ENCODE results near the gene CTNNA2.

Gene CTNNA2

GRCh38 chr2:80053522-80054345 is 540.9 kb downstream of the CTNNA2 start:
- Mint-ChIP-seq H3K4me3 (no peak overlapping the region), H3K9me3 (peaks cover 2 to 6% of the 10 kb centered on the region in 2 donors), H3K36me3 (ENCODE audit: insufficient read depth) (no peaks in the 10 kb centered on the region), H3K27ac (no peak overlapping the region), H3K27me3 (no peaks in the 10 kb centered on the region), H3K4me1 (ENCODE audit: low read depth in 2 of 2) (no peaks in the 10 kb centered on the region)
- ATAC-seq (replicated peaks) (no peak), DNase-seq (no peak)

GRCh38 chr2:80054346-80054675 is 541.5 kb downstream of the CTNNA2 start:
- Mint-ChIP-seq H3K27ac (no peak overlapping the region), H3K27me3 (no peaks in the 10 kb centered on the region), H3K4me3 (no peak overlapping the region), H3K4me1 (ENCODE audit: low read depth in 2 of 2) (no peaks in the 10 kb centered on the region), H3K9me3 (peaks cover under 1 to 5% of the 10 kb centered on the region in 2 donors), H3K36me3 (ENCODE audit: insufficient read depth) (no peaks in the 10 kb centered on the region)
- DNase-seq (no peak), ATAC-seq (replicated peaks) (no peak)

GRCh38 chr2:80057956-80058355 is 545.1 kb downstream of the CTNNA2 start:
- Mint-ChIP-seq H3K27me3 (no peaks in the 10 kb centered on the region), H3K4me1 (ENCODE audit: low read depth in 2 of 2) (no peaks in the 10 kb centered on the region), H3K27ac (no peak overlapping the region), H3K9me3 (peaks cover 5 to 15% of the 10 kb centered on the region in 2 donors), H3K4me3 (no peak overlapping the region), H3K36me3 (ENCODE audit: insufficient read depth) (no peaks in the 10 kb centered on the region)
- no peak for ATAC-seq (replicated peaks)
- no peak for DNase-seq

GRCh38 chr2:80058562-80058961 is 545.7 kb downstream of the CTNNA2 start:
- DNase-seq (no peak), ATAC-seq (replicated peaks) (no peak)
- Mint-ChIP-seq H3K9me3 (peaks cover 7 to 15% of the 10 kb centered on the region in 2 donors), H3K4me1 (ENCODE audit: low read depth in 2 of 2) (no peaks in the 10 kb centered on the region), H3K27me3 (no peaks in the 10 kb centered on the region), H3K27ac (no peak overlapping the region), H3K4me3 (no peak overlapping the region), H3K36me3 (ENCODE audit: insufficient read depth) (no peaks in the 10 kb centered on the region)

GRCh38 chr2:80059447-80059846 is 546.6 kb downstream of the CTNNA2 start:
- Mint-ChIP-seq H3K9me3 (peaks cover 7 to 15% of the 10 kb centered on the region in 2 donors), H3K27me3 (no peaks in the 10 kb centered on the region), H3K36me3 (ENCODE audit: insufficient read depth) (no peaks in the 10 kb centered on the region), H3K4me3 (no peak overlapping the region), H3K4me1 (ENCODE audit: low read depth in 2 of 2) (no peaks in the 10 kb centered on the region), H3K27ac (no peak overlapping the region)
- ATAC-seq (replicated peaks) (no peak), DNase-seq (no peak)

GRCh38 chr2:80061881-80062280 is 549.0 kb downstream of the CTNNA2 start:
- Mint-ChIP-seq H3K27me3 (no peaks in the 10 kb centered on the region), H3K4me1 (ENCODE audit: low read depth in 2 of 2) (no peaks in the 10 kb centered on the region), H3K27ac (no peak overlapping the region), H3K9me3 (peaks cover 7 to 19% of the 10 kb centered on the region in 2 donors), H3K4me3 (no peak overlapping the region), H3K36me3 (ENCODE audit: insufficient read depth) (no peaks in the 10 kb centered on the region)
- DNase-seq: no peak
- no peak for ATAC-seq (replicated peaks)

GRCh38 chr2:80062298-80062697 is 549.4 kb downstream of the CTNNA2 start:
- H3K27ac Mint-ChIP-seq: no peak overlapping the region
- H3K4me3 Mint-ChIP-seq: no peak overlapping the region
- ATAC-seq (replicated peaks) (no peak), DNase-seq (no peak)
- H3K36me3 Mint-ChIP-seq (ENCODE audit: insufficient read depth): no peaks in the 10 kb centered on the region
- no peaks in the 10 kb centered on the region for H3K27me3 Mint-ChIP-seq
- peaks cover 6 to 22% of the 10 kb centered on the region in 2 donors for H3K9me3 Mint-ChIP-seq
- H3K4me1 Mint-ChIP-seq (ENCODE audit: low read depth in 2 of 2): no peaks in the 10 kb centered on the region

GRCh38 chr2:80068038-80068731 is 555.3 kb downstream of the CTNNA2 start:
- DNase-seq: no peak

GRCh38 chr2:80070587-80070986 is 557.7 kb downstream of the CTNNA2 start:
- Mint-ChIP-seq H3K9me3 (peaks cover 7 to 15% of the 10 kb centered on the region in 2 donors), H3K36me3 (ENCODE audit: insufficient read depth) (no peaks in the 10 kb centered on the region), H3K4me3 (no peak overlapping the region), H3K4me1 (ENCODE audit: low read depth in 2 of 2) (no peaks in the 10 kb centered on the region), H3K27ac (no peak overlapping the region), H3K27me3 (no peaks in the 10 kb centered on the region)
- ATAC-seq (replicated peaks): no peak
- no peak for DNase-seq

More at GRCh38 chr2:80068038-80068731, 555.3 kb downstream of the CTNNA2 start:
- no peak for ATAC-seq (replicated peaks)
- Mint-ChIP-seq H3K27ac (no peak overlapping the region), H3K4me3 (no peak overlapping the region), H3K4me1 (ENCODE audit: low read depth in 2 of 2) (no peaks in the 10 kb centered on the region), H3K36me3 (ENCODE audit: insufficient read depth) (no peaks in the 10 kb centered on the region), H3K27me3 (no peaks in the 10 kb centered on the region), H3K9me3 (peaks cover 7 to 15% of the 10 kb centered on the region in 2 donors)

- no peak overlapping the region for H3K27ac Mint-ChIP-seq
- ATAC-seq (replicated peaks) (no peak), DNase-seq (no peak)
- no peaks in the 10 kb centered on the region for H3K4me1 Mint-ChIP-seq (ENCODE audit: low read depth in 2 of 2)
- no peaks in the 10 kb centered on the region for H3K27me3 Mint-ChIP-seq
- no peaks in the 10 kb centered on the region for H3K36me3 Mint-ChIP-seq (ENCODE audit: insufficient read depth)
- H3K9me3 Mint-ChIP-seq: peaks cover 2 to 15% of the 10 kb centered on the region in 2 donors
- no peak overlapping the region for H3K4me3 Mint-ChIP-seq
These were observed 559.1 kb downstream of the CTNNA2 start for GRCh38 chr2:80071941-80072340.

- Mint-ChIP-seq H3K4me1 (ENCODE audit: low read depth in 2 of 2) (no peaks in the 10 kb centered on the region), H3K4me3 (no peak overlapping the region), H3K36me3 (ENCODE audit: insufficient read depth) (no peaks in the 10 kb centered on the region), H3K27me3 (no peaks in the 10 kb centered on the region), H3K27ac (no peak overlapping the region), H3K9me3 (peaks cover 0 to 15% of the 10 kb centered on the region in 2 donors)
- ATAC-seq (replicated peaks) (no peak), DNase-seq (no peak)
These were observed 560.3 kb downstream of the CTNNA2 start for GRCh38 chr2:80073134-80073561.

- ATAC-seq (replicated peaks): no peak
- H3K4me1 Mint-ChIP-seq (ENCODE audit: low read depth in 2 of 2): no peaks in the 10 kb centered on the region
- DNase-seq: no peak
- H3K9me3 Mint-ChIP-seq: peaks cover 0 to 19% of the 10 kb centered on the region in 2 donors
- H3K4me3 Mint-ChIP-seq: no peak overlapping the region
- H3K36me3 Mint-ChIP-seq (ENCODE audit: insufficient read depth): no peaks in the 10 kb centered on the region
- H3K27me3 Mint-ChIP-seq: no peaks in the 10 kb centered on the region
- no peak overlapping the region for H3K27ac Mint-ChIP-seq
These were observed 561.6 kb downstream of the CTNNA2 start for GRCh38 chr2:80074321-80075070.

- Mint-ChIP-seq H3K27me3 (no peaks in the 10 kb centered on the region), H3K4me1 (ENCODE audit: low read depth in 2 of 2) (no peaks in the 10 kb centered on the region), H3K9me3 (peaks cover 0 to 12% of the 10 kb centered on the region in 2 donors), H3K36me3 (ENCODE audit: insufficient read depth) (no peaks in the 10 kb centered on the region), H3K4me3 (no peak overlapping the region), H3K27ac (no peak overlapping the region)
- DNase-seq: no peak
- no peak for ATAC-seq (replicated peaks)
These were observed 562.9 kb downstream of the CTNNA2 start for GRCh38 chr2:80075719-80076118.

Data from effector memory CD8-positive, alpha-beta T cell (primary cell).